Measurements from ENCODE around the gene CXADR. TPM values are rescaled to one million over a fixed set of nuclear protein-coding genes. Genes with fewer than 3 reads are reported as not detected.

Gene CXADR
- total RNA-seq, 1 donor = 0.81 TPM

DNA sequence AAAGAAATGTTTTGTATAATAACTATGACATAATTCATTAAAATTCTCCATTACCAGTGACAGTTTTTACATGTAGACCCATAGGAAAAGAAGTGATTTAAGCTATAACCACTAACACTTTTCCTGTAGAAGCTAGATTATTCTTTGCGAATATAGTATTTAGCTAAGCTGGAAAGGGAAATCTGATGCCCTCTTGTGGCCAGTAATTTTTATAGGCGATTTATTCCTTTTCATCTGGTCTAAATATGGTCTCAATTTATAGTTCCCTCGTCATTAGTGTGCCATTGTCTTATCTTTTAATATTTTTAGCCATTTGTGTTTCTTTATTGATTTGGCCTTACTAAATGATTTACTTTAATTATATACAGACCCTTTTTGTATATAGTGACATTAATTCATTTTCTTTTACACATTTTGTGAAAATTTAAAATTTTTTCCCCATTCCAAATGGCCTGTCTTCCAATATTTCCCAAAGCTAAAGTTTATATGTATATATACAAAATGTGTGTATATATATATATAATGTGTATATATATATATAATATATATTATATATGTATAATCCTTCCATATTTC, 73.1 kb downstream of the CXADR start:
- peak; percentile 10 to 71 (median 45) for DNase-seq (ENCODE audit: low read depth in 2 of 3, low spot score in 2 of 3)

DNA sequence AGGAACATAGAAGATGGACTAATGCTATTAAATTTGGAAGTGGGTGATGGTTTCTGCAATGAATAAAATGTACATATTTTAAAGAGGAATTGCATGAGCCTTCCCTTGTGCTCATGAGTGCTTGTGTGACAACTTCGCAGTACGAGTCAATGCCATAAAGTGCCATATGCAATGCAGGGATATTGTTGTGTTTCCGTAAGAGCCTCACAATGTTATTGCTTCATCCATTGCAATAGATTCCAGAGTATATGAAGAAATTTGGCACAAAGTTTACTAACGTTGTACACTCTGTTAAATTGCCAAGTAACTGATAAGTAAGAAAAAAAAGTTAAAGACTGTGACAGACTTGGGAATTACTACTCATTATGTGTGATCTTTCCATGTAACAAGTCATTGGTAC, 77.6 kb downstream of the CXADR start:
- no peak for DNase-seq (ENCODE audit: low read depth in 2 of 3, low spot score in 2 of 3)

GRCh38 chr21:17597680-17598079, 84.8 kb downstream of the CXADR start:
- no peak for DNase-seq (ENCODE audit: low read depth in 2 of 3, low spot score in 2 of 3)

GRCh38 chr21:17598437-17598836, 85.6 kb downstream of the CXADR start:
- no peak for DNase-seq (ENCODE audit: low read depth in 2 of 3, low spot score in 2 of 3)

GRCh38 chr21:17602874-17603273, 90.0 kb downstream of the CXADR start:
- no peak for DNase-seq (ENCODE audit: low read depth in 2 of 3, low spot score in 2 of 3)

GRCh38 chr21:17607684-17608083, 94.8 kb downstream of the CXADR start:
- no peak for DNase-seq (ENCODE audit: low read depth in 2 of 3, low spot score in 2 of 3)

GRCh38 chr21:17609681-17610080, 96.8 kb downstream of the CXADR start:
- no peak for DNase-seq (ENCODE audit: low read depth in 2 of 3, low spot score in 2 of 3)

- peak in 1 of 3 donors; percentile 1 for DNase-seq (ENCODE audit: low read depth in 2 of 3, low spot score in 2 of 3)
Measured at GRCh38 chr21:17610911-17611310, 98.1 kb downstream of the CXADR start.

DNA sequence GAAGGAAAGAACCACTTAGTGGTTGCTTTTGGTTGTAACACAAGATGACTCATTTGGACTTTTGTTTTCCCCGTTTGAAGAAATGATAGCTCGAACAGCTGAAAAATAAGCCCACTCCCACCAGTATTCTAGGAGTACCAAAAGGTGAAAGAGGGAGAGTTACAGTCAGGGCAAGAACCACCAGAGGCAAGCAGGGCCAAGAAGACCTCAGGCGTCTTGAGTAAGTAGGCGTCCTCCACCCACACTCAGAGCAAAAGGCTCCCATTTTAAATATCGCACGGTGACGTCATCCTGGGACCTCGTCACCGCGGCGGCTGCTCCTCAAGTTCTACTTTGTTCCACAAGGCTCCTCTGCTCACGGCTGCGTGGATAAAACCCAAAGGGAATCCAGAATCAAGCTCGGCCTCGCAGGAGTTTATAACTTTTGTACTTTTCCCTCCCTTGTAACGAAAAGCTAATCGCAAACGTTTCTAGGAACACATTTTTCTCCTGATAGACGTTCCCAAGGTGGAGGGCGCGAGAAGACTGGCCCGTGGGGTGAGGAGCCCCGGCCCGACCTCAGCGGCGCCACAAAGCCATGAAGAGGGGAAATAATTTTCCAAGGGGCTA, 98.7 kb downstream of the CXADR start:
- peak; percentile 59 to 93 (median 87) for DNase-seq (ENCODE audit: low read depth in 2 of 3, low spot score in 2 of 3)

GRCh38 chr21:17612023-17612564, 99.3 kb downstream of the CXADR start:
- peak in 1 of 3 donors; percentile 25 for DNase-seq (ENCODE audit: low read depth in 2 of 3, low spot score in 2 of 3)

DNA sequence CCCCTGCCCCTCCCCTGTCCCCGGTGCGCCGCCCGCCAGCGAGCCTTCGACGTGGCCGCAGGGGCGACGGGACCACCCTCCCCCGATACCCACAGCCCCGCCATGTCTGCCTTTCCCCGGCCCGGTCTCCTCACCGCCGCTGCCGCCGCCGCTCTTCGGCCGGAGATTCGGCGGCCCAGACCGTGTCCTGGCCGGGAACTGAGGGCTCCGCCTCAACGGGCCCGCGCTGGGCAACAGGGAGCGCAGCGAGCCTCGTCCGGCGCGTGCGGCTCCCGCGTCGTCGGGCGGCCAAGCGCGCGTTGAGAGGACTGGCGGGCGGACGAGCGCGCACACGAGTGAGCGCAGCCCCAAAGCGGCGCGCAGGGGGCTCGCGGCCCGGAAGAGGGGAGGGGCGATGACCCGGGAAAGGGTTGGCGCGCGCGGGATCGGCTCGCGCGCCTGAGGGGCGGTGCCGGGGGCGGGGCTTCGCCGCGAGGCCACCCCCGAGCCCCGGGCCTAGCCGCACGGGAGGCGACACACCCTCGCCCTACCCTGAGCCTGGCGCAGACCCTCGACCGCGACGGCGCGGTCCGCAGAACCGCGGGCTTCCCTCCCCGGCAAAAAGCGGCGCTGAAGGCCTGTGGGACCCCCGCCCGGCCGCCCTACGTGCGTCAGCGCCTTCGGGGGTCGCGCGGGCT, 99.9 kb downstream of the CXADR start, which contains the start of gene BTG3:
Gene BTG3 (minus strand): TSS at position 337 of the 677 bp plus-strand sequence. CDS start 3,757 bp downstream, outside the sequence.
- DNase-seq (ENCODE audit: low read depth in 2 of 3, low spot score in 2 of 3) = peak; percentile 61 to 82 (median 81)

DNA sequence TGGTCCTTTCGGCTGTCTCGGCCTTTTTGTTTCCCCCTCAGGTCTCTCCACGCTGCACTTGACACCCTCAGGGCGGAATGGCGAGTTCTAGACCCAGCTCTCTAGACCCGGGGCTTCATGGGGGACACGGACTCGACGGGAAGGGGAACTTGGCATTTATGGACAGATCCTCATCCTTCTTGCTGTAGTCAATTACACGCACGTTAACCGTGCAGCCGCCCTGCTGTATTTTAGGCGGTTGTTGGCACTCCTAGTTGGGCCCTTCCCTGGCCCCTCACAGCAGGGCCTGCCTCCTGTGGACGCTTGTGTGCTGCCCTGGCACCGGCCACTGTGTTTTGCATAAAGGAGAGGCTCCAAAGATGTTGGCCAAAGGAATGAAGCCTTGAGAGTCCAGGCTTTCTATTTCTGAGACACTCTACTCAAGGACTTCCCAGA, 100.4 kb downstream of the CXADR start:
- DNase-seq (ENCODE audit: low read depth in 2 of 3, low spot score in 2 of 3) = peak in 1 of 3 donors; percentile 50

- no peak for DNase-seq (ENCODE audit: low read depth in 2 of 3, low spot score in 2 of 3)
Measured at GRCh38 chr21:17616831-17617230, 104.0 kb downstream of the CXADR start.

DNA sequence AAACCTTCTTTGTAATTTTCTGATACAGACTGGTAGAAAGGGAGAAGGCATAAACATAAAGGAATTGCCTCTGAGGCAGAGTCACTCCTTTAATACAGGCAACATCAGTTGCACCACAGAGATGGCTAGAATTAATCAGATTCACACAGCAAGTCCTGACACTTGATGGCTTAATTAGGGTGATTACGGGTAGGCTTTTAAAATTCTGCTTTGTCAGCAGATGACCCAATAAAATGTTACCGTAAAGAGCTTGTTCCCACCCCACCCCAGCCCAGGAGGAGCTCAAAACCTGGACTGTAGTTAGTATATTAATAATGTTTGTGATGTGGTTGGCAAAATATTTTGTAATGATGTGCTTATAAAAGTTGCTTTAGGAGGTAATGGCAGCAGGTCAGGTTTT, 109.2 kb downstream of the CXADR start:
- no peak for DNase-seq (ENCODE audit: low read depth in 2 of 3, low spot score in 2 of 3)

DNA sequence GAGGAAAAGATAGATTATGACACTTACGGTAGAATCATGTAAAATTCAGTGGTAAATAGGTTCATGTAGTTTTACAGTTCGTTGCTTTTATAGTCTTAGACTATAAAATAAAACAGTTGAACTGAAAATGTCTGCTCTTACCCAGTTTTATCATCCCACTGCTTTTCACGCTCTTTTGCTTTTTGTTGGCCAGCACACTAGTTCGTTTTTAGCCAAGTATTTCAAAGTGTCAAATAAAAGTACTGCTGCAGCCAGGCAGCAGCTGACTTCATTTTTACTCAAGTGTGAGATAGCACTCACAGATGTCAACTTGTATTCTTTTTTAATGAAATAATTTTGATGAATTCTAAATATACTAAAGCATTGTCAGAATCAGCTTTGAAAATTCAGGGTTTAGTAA, 118.4 kb downstream of the CXADR start:
- no peak for DNase-seq (ENCODE audit: low read depth in 2 of 3, low spot score in 2 of 3)

GRCh38 chr21:17636711-17637110, 123.9 kb downstream of the CXADR start:
- no peak for DNase-seq (ENCODE audit: low read depth in 2 of 3, low spot score in 2 of 3)

DNA sequence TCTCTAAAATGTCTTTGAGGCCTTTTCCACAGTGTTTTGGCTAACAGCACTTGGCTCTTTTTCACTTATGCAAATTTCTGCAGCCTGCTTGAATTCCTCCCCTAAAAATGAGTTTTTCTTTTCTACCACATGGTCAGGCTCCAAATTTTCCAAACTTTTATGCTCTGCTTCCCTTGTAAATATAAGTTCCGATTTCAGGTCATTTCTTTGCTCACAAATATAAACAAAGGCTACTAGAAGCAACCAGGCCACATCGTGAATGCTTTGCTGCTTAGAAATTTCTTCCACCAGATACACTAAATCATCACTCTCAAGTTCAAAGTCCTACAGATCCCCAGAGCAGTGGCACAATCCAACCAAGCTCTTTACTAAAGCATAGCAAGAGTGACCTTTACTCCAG, 128.0 kb downstream of the CXADR start:
- DNase-seq (ENCODE audit: low read depth in 2 of 3, low spot score in 2 of 3) = no peak

Small RNA genes within 50 kb of the gene (small RNA-seq; reads per million reads assigned to genes)
- not detected for gene RF00019
- gene RN7SL163P = not detected
- gene RPL39P40 = not detected

Other genes with a start within 250 kb of the CXADR start
- 14.0 TPM for gene BTG3, start 99.9 kb downstream of the CXADR start, total RNA-seq